GM18499 (cell line): Measurements from ENCODE around the gene SLC19A1.

Experiments
- ATAC-seq: cut with Tn5 transposase; IDR thresholded peaks from one replicate; pipeline ENCODE4 v1.9.1; 2021; ENCODE audit warnings: moderate number of reproducible peaks; ENCODE audit not compliant: insufficient read depth, unreplicated experiment

The SLC19A1 gene

GRCh38 chr21:45448810-45449657 lies 93.2 kb downstream of the SLC19A1 start:
- ATAC-seq: no peak

GRCh38 chr21:45448283-45448809 lies 93.9 kb downstream of the SLC19A1 start:
- ATAC-seq: no peak
